ENCODE data around the gene PRDM11. TPM values are rescaled to one million over a fixed set of nuclear protein-coding genes. Genes with fewer than 3 reads are reported as not detected.

PRDM11 gene
- total and polyA plus RNA-seq, 2 of the 8 experiments (the other 6 are each of a cell fraction or from before 2014, with no cell fraction given), result 3.6 to 11.7 TPM

DNA sequence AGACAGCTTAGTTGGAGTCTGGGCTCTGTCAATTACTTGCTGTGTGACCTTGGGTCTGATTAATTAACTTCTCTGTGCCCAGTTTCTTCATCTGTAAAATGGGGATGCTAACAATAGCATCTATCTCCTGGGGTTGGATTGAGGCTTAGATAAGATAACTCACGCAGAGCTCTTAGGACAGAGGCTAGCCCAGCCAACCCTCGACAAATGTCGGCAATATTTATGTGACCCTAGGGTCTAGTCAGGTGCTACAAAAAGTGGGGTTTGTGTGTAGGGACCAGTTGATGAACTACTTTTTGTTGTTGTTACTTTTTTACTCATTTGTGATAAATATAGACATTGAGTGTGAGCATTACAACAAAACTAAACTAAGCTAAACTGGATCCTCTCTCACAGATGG lies 117.3 kb downstream of the PRDM11 start:
- Histone ChIP-seq H3K23me2 (ENCODE audit: low read depth, low read length) (no peaks in the 10 kb centered on the region; the same call in 1 of the 2 replicates), H3K23ac (ENCODE audit: insufficient read length) (no peak overlapping the region), H2BK5ac (ENCODE audit: low read depth, low read length) (no peak overlapping the region), H3K36me3 (ENCODE audit: control insufficient read depth in 2 of 4, insufficient read depth in 4 of 4, low read length in 3 of 4) (no peaks in the 10 kb centered on the region), H2BK15ac (ENCODE audit: low read length) (no peak overlapping the region), H3K9ac (replicated peaks in 1 of 4; ENCODE audit: extremely low read depth in 1 of 4, low read depth in 3 of 4, low read length in 3 of 4) (no peak overlapping the region), H2BK12ac (ENCODE audit: low read depth, low read length) (no peak overlapping the region), H4K20me1 (replicated peaks in 1 of 2; ENCODE audit: control insufficient read depth in 1 of 2, insufficient read depth in 2 of 2, low read length in 2 of 2) (peaks cover 0 to 1% of the 10 kb centered on the region in 2 experiments), H3K4me1 (replicated peaks in 1 of 4; ENCODE audit: control insufficient read depth in 3 of 4, insufficient read depth in 4 of 4, low read length in 3 of 4) (peaks cover 0 to 2% (median 0%) of the 10 kb centered on the region in 4 experiments; a peak in 1 of 7 replicates), H2BK20ac (ENCODE audit: low read length) (no peak overlapping the region), H3K4ac (replicated peaks; ENCODE audit: insufficient read length, low read depth, low read length) (no peak overlapping the region), H3K9me3 (ENCODE audit: insufficient read depth in 2 of 2, low read depth in 1 of 2, low read length in 1 of 2) (no peaks in the 10 kb centered on the region), H3K18ac (ENCODE audit: extremely low read depth, low read length) (no peak overlapping the region), H4K8ac (ENCODE audit: extremely low read depth, insufficient read depth, low read length) (no peak overlapping the region), H3K56ac (replicated peaks; ENCODE audit: insufficient read length, low read depth, low read length) (no peak overlapping the region), H3K4me2 (ENCODE audit: insufficient read depth in 1 of 2, low read depth in 2 of 2, low read length in 2 of 2) (no peak overlapping the region), H3K79me1 (ENCODE audit: low read depth, low read length) (no peaks in the 10 kb centered on the region), H3K27ac (ENCODE audit: low read depth, low read length) (no peak overlapping the region), H3K14ac (ENCODE audit: insufficient read length) (no peak overlapping the region), H3K4me3 (ENCODE audit: extremely low read depth in 1 of 4, insufficient read depth in 2 of 4, low read depth in 3 of 4, low read length in 4 of 4) (no peak overlapping the region), H2BK120ac (replicated peaks; ENCODE audit: low read depth, low read length) (no peak overlapping the region), H4K5ac (ENCODE audit: insufficient read length, low read depth, low read length) (no peak overlapping the region), H3K79me2 (ENCODE audit: control insufficient read depth in 1 of 2, insufficient read depth in 2 of 2, low read length in 2 of 2) (no peaks in the 10 kb centered on the region), H2AK5ac (ENCODE audit: low read depth, low read length) (no peak overlapping the region), H3K27me3 (replicated peaks in 1 of 4; ENCODE audit: control insufficient read depth in 3 of 4, extremely low read depth in 1 of 4, insufficient read depth in 3 of 4, low read length in 3 of 4) (peaks cover 0 to 7% (median 0%) of the 10 kb centered on the region in 4 experiments; a peak in 2 of 7 replicates), H4K91ac (replicated peaks; ENCODE audit: insufficient read length, low read length) (no peak overlapping the region), H2AFZ (ENCODE audit: low read length) (no peak overlapping the region)
- CTCF ChIA-PET (ENCODE audit: partially characterized antibody), result interaction anchor here (0.9 to 13.0 kb wide), 7 partner anchors 12 to 153 kb away, joined by 3 to 211 read pairs (median 7); partner anchors contain the start of gene SYT13
- DNase-seq (ENCODE audit: low read depth in 1 of 2, low spot score in 2 of 2), result no peak
- POLR2A ChIA-PET (ENCODE audit: partially characterized antibody), result interaction anchor here (1.7 kb wide), 1 partner anchor 54 kb away, joined by 3 read pairs; no protein-coding TSS in a partner anchor
- WGBS, 2 experiments (ENCODE audit: extremely low coverage in 1 of 2, insufficient coverage in 1 of 2, insufficient read length in 1 of 2, insufficient replicate concordance in 2 of 2, low coverage in 1 of 2, low lambda C conversion rate in 2 of 2, missing lambda C conversion rate in 1 of 2), result 89% methylated on average over 3 of the region's 3 CpGs; no CpG with 5 or more reads in 1 of the 2 experiments
- FAIRE-seq, result no peak
- TF ChIP-seq GABPA (IDR thresholded peaks at IDR 0.05; ENCODE audit: borderline replicate concordance, insufficient read depth, low read length) (no peak), RBBP5 (IDR thresholded peaks at IDR 0.05; ENCODE audit: borderline replicate concordance, low read depth, low read length) (no peak), EP300 (IDR thresholded peaks at IDR 0.05; ENCODE audit: borderline replicate concordance in 1 of 2, low read depth in 2 of 2, low read length in 2 of 2) (no peak), RXRA (IDR thresholded peaks at IDR 0.05; ENCODE audit: insufficient read depth, low read depth, low read length) (no peak), YY1 (IDR thresholded peaks at IDR 0.05; ENCODE audit: low read depth, low read length) (no peak), BCL11A (IDR thresholded peaks at IDR 0.05; ENCODE audit: low read depth in 2 of 2, low read length in 2 of 2) (no peak), CTBP2 (IDR thresholded peaks at IDR 0.05; ENCODE audit: borderline replicate concordance, insufficient read depth, insufficient read length, low read length) (no peak), SUZ12 (IDR thresholded peaks at IDR 0.05; ENCODE audit: low read length) (no peak), BACH1 (IDR thresholded peaks at IDR 0.05; ENCODE audit: low read length) (no peak), TAF1 (IDR thresholded peaks at IDR 0.05; ENCODE audit: low read depth, low read length) (no peak), HDAC6 (IDR thresholded peaks at IDR 0.05; ENCODE audit: low read depth, low read length) (no peak)
- TF ChIP-seq, protein P1, sequence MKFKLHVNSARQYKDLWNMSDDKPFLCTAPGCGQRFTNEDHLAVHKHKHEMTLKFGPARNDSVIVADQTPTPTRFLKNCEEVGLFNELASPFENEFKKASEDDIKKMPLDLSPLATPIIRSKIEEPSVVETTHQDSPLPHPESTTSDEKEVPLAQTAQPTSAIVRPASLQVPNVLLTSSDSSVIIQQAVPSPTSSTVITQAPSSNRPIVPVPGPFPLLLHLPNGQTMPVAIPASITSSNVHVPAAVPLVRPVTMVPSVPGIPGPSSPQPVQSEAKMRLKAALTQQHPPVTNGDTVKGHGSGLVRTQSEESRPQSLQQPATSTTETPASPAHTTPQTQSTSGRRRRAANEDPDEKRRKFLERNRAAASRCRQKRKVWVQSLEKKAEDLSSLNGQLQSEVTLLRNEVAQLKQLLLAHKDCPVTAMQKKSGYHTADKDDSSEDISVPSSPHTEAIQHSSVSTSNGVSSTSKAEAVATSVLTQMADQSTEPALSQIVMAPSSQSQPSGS (IDR thresholded peaks at IDR 0.05; ENCODE audit: low read length), result no peak

Data from H1 (cell line).